UCSD-AML1 (cell line): ENCODE results near the gene ZFYVE1.

Experiments used
- DNase-seq: peaks from one replicate; lab custom pipeline; 2025; ENCODE audit not compliant: unreplicated experiment; lab: John Stamatoyannopoulos, UW

ZFYVE1 gene

GRCh38 chr14:72924337-72924736 lies 102.6 kb downstream of the ZFYVE1 start:
- DNase-seq = no peak

GRCh38 chr14:72921396-72921795 lies 105.5 kb downstream of the ZFYVE1 start:
- no peak for DNase-seq

- no peak for DNase-seq
Observed at GRCh38 chr14:72920008-72920407, 106.9 kb downstream of the ZFYVE1 start.
